NT2/D1 (cell line): ENCODE measurements around the gene MSGN1.

Source experiments
- YY1 ChIP-seq: IDR thresholded peaks from 2 replicates; pipeline ENCODE4 v1.6.1; 2011; ENCODE audit not compliant: insufficient read length, insufficient read depth
- ZNF274 ChIP-seq: IDR thresholded peaks from 2 replicates; pipeline ENCODE4 v1.6.1; 2011; ENCODE audit warnings: mild to moderate bottlenecking, low read depth, low read length

- no peak for TF ChIP-seq ZNF274
- no peak for TF ChIP-seq YY1
These were observed 44.3 kb upstream of the MSGN1 start for GRCh38 chr2:17771956-17772355.
